H9 (cell line): ENCODE measurements around the gene KRTAP19-5. TPM values are rescaled to one million over a fixed set of nuclear protein-coding genes. Genes with fewer than 3 reads are reported as not detected.

Experiments
- DNase-seq: peaks from one replicate; pipeline ENCODE4 v3.0.0-alpha.2; 2017
- H2AFZ ChIP-seq: one replicate; pipeline ENCODE4 v1.6.1; 2013; ENCODE audit warnings: mild to moderate bottlenecking, low read length, control low read depth, moderate library complexity
- H2AK5ac ChIP-seq: 2 replicates; pipeline ENCODE4 v1.6.1; 2013; ENCODE audit warnings: low read length, control low read depth, mixed read lengths; ENCODE audit not compliant: insufficient read length
- H2BK120ac ChIP-seq: one replicate; pipeline ENCODE4 v1.6.1; 2013; ENCODE audit warnings: low read depth, mild to moderate bottlenecking, low read length, control low read depth, inconsistent platforms; ENCODE audit not compliant: poor library complexity, severe bottlenecking
- H2BK12ac ChIP-seq: 2 replicates; pipeline ENCODE4 v1.6.1; 2013; ENCODE audit warnings: low read length, control low read depth, mixed read lengths, low read depth; ENCODE audit not compliant: insufficient read length
- H2BK15ac ChIP-seq: 2 replicates; pipeline ENCODE4 v1.6.1; 2013; ENCODE audit warnings: low read depth, low read length, control low read depth
- H2BK20ac ChIP-seq: one replicate; pipeline ENCODE4 v1.6.1; 2013; ENCODE audit warnings: low read depth, mild to moderate bottlenecking, low read length, control low read depth, inconsistent platforms; ENCODE audit not compliant: poor library complexity, severe bottlenecking
- H2BK5ac ChIP-seq: 2 replicates; pipeline ENCODE4 v1.6.1; 2013; ENCODE audit warnings: low read length, control low read depth, mixed read lengths; ENCODE audit not compliant: insufficient read length
- H3K14ac ChIP-seq: 2 replicates; pipeline ENCODE4 v1.6.1; 2013; ENCODE audit warnings: low read length, control low read depth; ENCODE audit not compliant: insufficient read depth
- H3K18ac ChIP-seq: 2 replicates; pipeline ENCODE4 v1.6.1; 2013; ENCODE audit warnings: low read depth, mild to moderate bottlenecking, mixed read lengths, low read length, control low read depth; ENCODE audit not compliant: insufficient read length
- H3K23ac ChIP-seq: 2 replicates; pipeline ENCODE4 v1.6.1; 2013; ENCODE audit warnings: low read length, control low read depth, mixed read lengths, low read depth; ENCODE audit not compliant: insufficient read length
- H3K23me2 ChIP-seq: 2 replicates; pipeline ENCODE4 v1.6.1; 2013; ENCODE audit warnings: low read depth, mild to moderate bottlenecking, mixed read lengths, low read length, control low read depth; ENCODE audit not compliant: insufficient read length, poor library complexity, severe bottlenecking
- H3K27ac ChIP-seq: 2 replicates; pipeline ENCODE4 v1.5.1; 2013; ENCODE audit warnings: low read length, control low read depth, mixed read lengths, low read depth; ENCODE audit not compliant: insufficient read length
- H3K27me3 ChIP-seq: 2 replicates; pipeline ENCODE4 v1.6.1; 2013; ENCODE audit warnings: low read length, control low read depth, inconsistent platforms; ENCODE audit not compliant: insufficient read depth
- H3K4ac ChIP-seq: 2 replicates; pipeline ENCODE4 v1.6.1; 2013; ENCODE audit warnings: low read depth, mild to moderate bottlenecking, control low read depth, inconsistent platforms, low read length, moderate library complexity
- H3K4me1 ChIP-seq: 2 replicates; pipeline ENCODE4 v1.6.1; 2013; ENCODE audit warnings: low read length, control low read depth, inconsistent platforms; ENCODE audit not compliant: insufficient read depth
- H3K4me2 ChIP-seq: 2 replicates; pipeline ENCODE4 v1.6.1; 2013; ENCODE audit warnings: low read length, control low read depth, mixed read lengths; ENCODE audit not compliant: insufficient read length, insufficient read depth
- H3K56ac ChIP-seq: 2 replicates; pipeline ENCODE4 v1.6.1; 2013; ENCODE audit warnings: low read depth, mild to moderate bottlenecking, mixed read lengths, low read length, control low read depth; ENCODE audit not compliant: insufficient read length
- H3K79me1 ChIP-seq: 2 replicates; pipeline ENCODE4 v1.6.1; 2013; ENCODE audit warnings: low read depth, mild to moderate bottlenecking, moderate library complexity, low read length, control low read depth, inconsistent platforms; ENCODE audit not compliant: insufficient read depth, poor library complexity, severe bottlenecking
- H3K79me2 ChIP-seq: 2 replicates; pipeline ENCODE4 v1.6.1; 2013; ENCODE audit warnings: low read length, control low read depth, inconsistent platforms; ENCODE audit not compliant: insufficient read depth
- H3K9ac ChIP-seq: 2 replicates; pipeline ENCODE4 v1.6.1; 2013; ENCODE audit warnings: low read length, control low read depth, mixed read lengths; ENCODE audit not compliant: insufficient read length; ENCODE audit errors: extremely low read depth
- H3K9me3 ChIP-seq: one replicate; pipeline ENCODE4 v1.6.1; 2013; ENCODE audit warnings: low read depth, low read length, inconsistent platforms; ENCODE audit not compliant: control insufficient read depth
- H3T11ph ChIP-seq: one replicate; pipeline ENCODE4 v1.6.1; 2013; ENCODE audit warnings: mild to moderate bottlenecking, low read length, control low read depth, inconsistent platforms
- H4K20me1 ChIP-seq: one replicate; pipeline ENCODE4 v1.6.1; 2013; ENCODE audit not compliant: control insufficient read depth, insufficient read length, insufficient read depth
- H4K5ac ChIP-seq: 2 replicates; pipeline ENCODE4 v1.6.1; 2013; ENCODE audit warnings: low read depth, mild to moderate bottlenecking, mixed read lengths, low read length, control low read depth; ENCODE audit not compliant: insufficient read length
- H4K8ac ChIP-seq: replicated peaks from 2 replicates; pipeline ENCODE4 v1.6.1; 2013; ENCODE audit warnings: low read length, control low read depth, mixed read lengths, low read depth; ENCODE audit not compliant: insufficient read length
- H4K91ac ChIP-seq: 2 replicates; pipeline ENCODE4 v1.6.1; 2013; ENCODE audit warnings: low read depth, mild to moderate bottlenecking, moderate library complexity, mixed read lengths, low read length, control low read depth; ENCODE audit not compliant: insufficient read length
- H3K27ac Mint-ChIP-seq, 3 experiments: 2 replicates in 2 of 3; 3 replicates in 1 of 3; pipeline ENCODE4 v1.8.0; 2020 to 2021; ENCODE audit warnings: mixed read lengths in 3 of 3, mild to moderate bottlenecking in 1 of 3, moderate library complexity in 1 of 3
- H3K27me3 Mint-ChIP-seq: 2 replicates; pipeline ENCODE4 v1.8.0; 2021; ENCODE audit warnings: low read depth, mild to moderate bottlenecking, moderate library complexity, mixed read lengths
- H3K36me3 Mint-ChIP-seq, 3 experiments: 2 replicates in 2 of 3; 3 replicates in 1 of 3; pipeline ENCODE4 v1.8.0; 2020 to 2021; ENCODE audit warnings: low read depth in 3 of 3, mixed read lengths in 3 of 3; ENCODE audit not compliant: insufficient read depth in 1 of 3
- H3K4me1 Mint-ChIP-seq, 2 experiments: 2 replicates each; pipeline ENCODE4 v1.8.0; 2020; ENCODE audit warnings: mixed read lengths in 2 of 2
- H3K4me3 Mint-ChIP-seq, 2 experiments: 2 replicates in 1 of 2; 3 replicates in 1 of 2; pipeline ENCODE4 v1.8.0; 2020 to 2021; ENCODE audit warnings: mild to moderate bottlenecking in 2 of 2, mixed read lengths in 2 of 2, moderate library complexity in 1 of 2
- H3K9me3 Mint-ChIP-seq, 2 experiments: 2 replicates in 1 of 2; 3 replicates in 1 of 2; pipeline ENCODE4 v1.8.0; 2020; ENCODE audit warnings: mild to moderate bottlenecking in 2 of 2, mixed read lengths in 2 of 2, moderate library complexity in 1 of 2
- WGBS: extraction: QIAGEN DNeasy Blood & Tissue Kit; methylation state at CpG from one replicate; pipeline ENCODE4 v1.1.7; 2013; ENCODE audit warnings: missing lambda C conversion rate, low lambda C conversion rate, mixed read lengths; ENCODE audit not compliant: insufficient read length; ENCODE audit errors: extremely low coverage; 5-methylcytosine and 5-hydroxymethylcytosine counted together
- total RNA-seq: library from RNA; stranded (reverse); gene quantifications from 2 replicates; pipeline ENCODE4 v1.2.1, GENCODE V29; 2021
- TF ChIP-seq, protein P1 (sequence below): fragments of 200-600 bp; sonication (generic); conservative IDR thresholded peaks from 3 replicates; pipeline ENCODE4 v1.8.0; 2021; ENCODE audit warnings: antibody characterized with exemption, mild to moderate bottlenecking

KRTAP19-5 gene
- total RNA-seq, 1 experiment from 2014 or later, result not detected

DNA sequence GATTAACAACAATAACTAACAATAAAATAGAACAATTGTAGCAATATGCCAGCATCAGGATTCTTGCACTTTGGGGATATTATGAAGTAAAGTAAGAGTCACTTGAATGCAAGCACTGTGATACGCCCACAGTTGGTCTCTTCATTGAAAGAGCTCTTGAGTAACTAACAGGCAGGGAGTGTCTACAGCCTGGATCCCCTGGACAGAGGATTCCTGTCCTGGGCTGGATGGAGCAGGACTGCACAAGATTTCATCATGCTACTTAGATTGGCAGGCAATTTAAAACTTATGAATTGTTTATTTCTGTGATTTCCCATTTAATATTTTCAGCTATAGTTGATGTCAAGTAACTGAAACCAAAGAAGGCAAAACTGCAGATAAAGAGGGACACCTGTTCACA lies 13.7 kb upstream of the KRTAP19-5 start:
- no peaks in the 10 kb centered on the region for H4K20me1 ChIP-seq
- H3K23me2 ChIP-seq, result no peaks in the 10 kb centered on the region
- H3K9ac ChIP-seq, result no peak overlapping the region
- H3K4ac ChIP-seq, result no peak overlapping the region
- no peaks in the 10 kb centered on the region for H3K9me3 ChIP-seq
- peaks cover 0 to 13% (median 6%) of the 10 kb centered on the region in 3 experiments; a peak in 4 of 7 replicates for H3K36me3 Mint-ChIP-seq
- no peaks in the 10 kb centered on the region for H3K79me2 ChIP-seq
- H3T11ph ChIP-seq, result no peak overlapping the region
- no peak overlapping the region for H2BK120ac ChIP-seq
- H3K4me1 Mint-ChIP-seq, result peaks cover 0 to 6% of the 10 kb centered on the region in 2 experiments; a peak in 2 of 4 replicates
- no peak overlapping the region for H4K91ac ChIP-seq
- no peak overlapping the region for H3K4me3 Mint-ChIP-seq
- no peak overlapping the region for H2AK5ac ChIP-seq
- DNase-seq, result no peak
- H4K8ac ChIP-seq, result no peak overlapping the region
- no peak overlapping the region for H3K27ac Mint-ChIP-seq
- H3K9me3 Mint-ChIP-seq, result peaks cover 4 to 13% of the 10 kb centered on the region in 2 experiments; a peak in 4 of 5 replicates
- H3K4me2 ChIP-seq, result no peak overlapping the region
- no peak overlapping the region for H2AFZ ChIP-seq
- no peaks in the 10 kb centered on the region for H3K27me3 ChIP-seq
- no CpG with 5 or more reads among the region's 1 CpG for WGBS
- H2BK15ac ChIP-seq, result no peak overlapping the region
- H3K4me1 ChIP-seq, result no peaks in the 10 kb centered on the region
- H3K56ac ChIP-seq, result no peak overlapping the region
- H4K5ac ChIP-seq, result no peak overlapping the region
- TF ChIP-seq, protein P1, sequence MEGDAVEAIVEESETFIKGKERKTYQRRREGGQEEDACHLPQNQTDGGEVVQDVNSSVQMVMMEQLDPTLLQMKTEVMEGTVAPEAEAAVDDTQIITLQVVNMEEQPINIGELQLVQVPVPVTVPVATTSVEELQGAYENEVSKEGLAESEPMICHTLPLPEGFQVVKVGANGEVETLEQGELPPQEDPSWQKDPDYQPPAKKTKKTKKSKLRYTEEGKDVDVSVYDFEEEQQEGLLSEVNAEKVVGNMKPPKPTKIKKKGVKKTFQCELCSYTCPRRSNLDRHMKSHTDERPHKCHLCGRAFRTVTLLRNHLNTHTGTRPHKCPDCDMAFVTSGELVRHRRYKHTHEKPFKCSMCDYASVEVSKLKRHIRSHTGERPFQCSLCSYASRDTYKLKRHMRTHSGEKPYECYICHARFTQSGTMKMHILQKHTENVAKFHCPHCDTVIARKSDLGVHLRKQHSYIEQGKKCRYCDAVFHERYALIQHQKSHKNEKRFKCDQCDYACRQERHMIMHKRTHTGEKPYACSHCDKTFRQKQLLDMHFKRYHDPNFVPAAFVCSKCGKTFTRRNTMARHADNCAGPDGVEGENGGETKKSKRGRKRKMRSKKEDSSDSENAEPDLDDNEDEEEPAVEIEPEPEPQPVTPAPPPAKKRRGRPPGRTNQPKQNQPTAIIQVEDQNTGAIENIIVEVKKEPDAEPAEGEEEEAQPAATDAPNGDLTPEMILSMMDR, result no peak
- no peak overlapping the region for H3K14ac ChIP-seq
- H3K79me1 ChIP-seq, result no peaks in the 10 kb centered on the region
- H3K18ac ChIP-seq, result no peak overlapping the region
- no peak overlapping the region for H2BK5ac ChIP-seq
- H3K27ac ChIP-seq, result no peak overlapping the region
- H2BK20ac ChIP-seq, result no peak overlapping the region
- H2BK12ac ChIP-seq, result no peak overlapping the region
- no peaks in the 10 kb centered on the region for H3K27me3 Mint-ChIP-seq
- no peak overlapping the region for H3K23ac ChIP-seq
